PC-3 (cell line): ENCODE results near the gene MRPL40.

Source experiments
- EZH2 ChIP-seq: fragments of 300-600 bp; sonication (generic); IDR thresholded peaks from one replicate; pipeline ENCODE4 v1.6.1; 2017; ENCODE audit warnings: antibody characterized with exemption, mild to moderate bottlenecking, low read length; ENCODE audit not compliant: unreplicated experiment
- EZH2phosphoT487 ChIP-seq: fragments of 300-600 bp; sonication (generic); IDR thresholded peaks from 2 replicates; pipeline ENCODE4 v1.6.1; 2018; ENCODE audit warnings: mild to moderate bottlenecking, antibody characterized with exemption, low read length, borderline replicate concordance
- TF ChIP-seq, protein P1 (sequence below): fragments of 300-600 bp; sonication (generic); conservative IDR thresholded peaks from 2 replicates; pipeline ENCODE4 v1.5.1; 2017; ENCODE audit warnings: antibody characterized with exemption, low read depth, mild to moderate bottlenecking, low read length

DNA sequence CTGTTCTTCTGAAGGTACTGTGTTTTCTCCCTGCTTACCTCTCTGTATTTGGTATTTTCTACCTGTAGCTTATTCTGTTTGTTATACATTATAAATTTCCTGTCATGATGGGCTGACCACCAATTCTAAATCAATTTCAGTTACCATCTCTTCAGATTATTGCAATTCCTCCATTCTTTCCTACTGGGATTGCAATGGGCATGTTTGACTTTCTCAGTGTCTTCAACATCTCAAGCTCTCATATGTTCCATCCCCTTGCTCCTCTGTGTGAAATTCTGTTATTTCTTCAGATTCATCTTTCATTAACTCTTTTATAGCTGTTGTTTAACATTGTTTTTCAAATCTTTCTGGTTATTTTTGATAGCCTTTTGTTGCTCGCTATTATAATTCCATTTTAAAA, 30.7 kb downstream of the MRPL40 start:
- TF ChIP-seq, protein P1, sequence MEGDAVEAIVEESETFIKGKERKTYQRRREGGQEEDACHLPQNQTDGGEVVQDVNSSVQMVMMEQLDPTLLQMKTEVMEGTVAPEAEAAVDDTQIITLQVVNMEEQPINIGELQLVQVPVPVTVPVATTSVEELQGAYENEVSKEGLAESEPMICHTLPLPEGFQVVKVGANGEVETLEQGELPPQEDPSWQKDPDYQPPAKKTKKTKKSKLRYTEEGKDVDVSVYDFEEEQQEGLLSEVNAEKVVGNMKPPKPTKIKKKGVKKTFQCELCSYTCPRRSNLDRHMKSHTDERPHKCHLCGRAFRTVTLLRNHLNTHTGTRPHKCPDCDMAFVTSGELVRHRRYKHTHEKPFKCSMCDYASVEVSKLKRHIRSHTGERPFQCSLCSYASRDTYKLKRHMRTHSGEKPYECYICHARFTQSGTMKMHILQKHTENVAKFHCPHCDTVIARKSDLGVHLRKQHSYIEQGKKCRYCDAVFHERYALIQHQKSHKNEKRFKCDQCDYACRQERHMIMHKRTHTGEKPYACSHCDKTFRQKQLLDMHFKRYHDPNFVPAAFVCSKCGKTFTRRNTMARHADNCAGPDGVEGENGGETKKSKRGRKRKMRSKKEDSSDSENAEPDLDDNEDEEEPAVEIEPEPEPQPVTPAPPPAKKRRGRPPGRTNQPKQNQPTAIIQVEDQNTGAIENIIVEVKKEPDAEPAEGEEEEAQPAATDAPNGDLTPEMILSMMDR: no peak
- TF ChIP-seq EZH2phosphoT487: no peak
- no peak for TF ChIP-seq EZH2
